ENCODE results near the gene LSR. TPM values are rescaled to one million over a fixed set of nuclear protein-coding genes. Genes with fewer than 3 reads are reported as not detected.

The LSR gene
- total and polyA plus RNA-seq, 2 experiments from 2014 or later: 116 to 212 TPM

GRCh38 chr19:35211545-35212230 is 37.1 kb upstream of the LSR start:
- no peak for ATAC-seq
- no peak overlapping the region for H3K27ac Mint-ChIP-seq

GRCh38 chr19:35212241-35212640 is 36.6 kb upstream of the LSR start:
- H2AFZ ChIP-seq: peak overlapping the region; percentile 34; the same call in 1 of the 2 replicates
- H3K27me3 ChIP-seq (ENCODE audit: insufficient read depth): no peaks in the 10 kb centered on the region
- no peak for TF ChIP-seq EZH2 (IDR thresholded peaks at IDR 0.05; ENCODE audit: low read depth, unreplicated experiment)
- TF ChIP-seq ETS1 (IDR thresholded peaks at IDR 0.05): no peak
- 0 out of 4 replicates have a peak, but pooled peaks of 1 of the 2 experiments have one; percentile 7 for TF ChIP-seq CTCF (conservative IDR thresholded peaks at IDR 0.05; ENCODE audit: low read depth in 2 of 2)
- no peak for TF ChIP-seq REST (IDR thresholded peaks at IDR 0.05; ENCODE audit: unreplicated experiment)
- no peaks in the 10 kb centered on the region for H3K36me3 ChIP-seq (ENCODE audit: insufficient read depth)
- H3K4me3 Mint-ChIP-seq: no peak overlapping the region; the same call in 2 of the 3 replicates
- no peaks in the 10 kb centered on the region for H3K4me1 ChIP-seq (ENCODE audit: insufficient read depth)
- no peak for ATAC-seq
- no peak overlapping the region for H3K4me2 ChIP-seq
- peaks cover 3% of the 10 kb centered on the region; the same call in 1 of the 3 replicates for H3K4me1 Mint-ChIP-seq
- no peaks in the 10 kb centered on the region for H3K36me3 Mint-ChIP-seq (ENCODE audit: low read depth)
- peaks cover 6% of the 10 kb centered on the region; the same call in 2 of the 3 replicates for H3K9me3 Mint-ChIP-seq
- H3F3A ChIP-seq (replicated peaks; ENCODE audit: low read depth): peaks cover 6% of the 10 kb centered on the region; the same call in 1 of the 2 replicates
- no peaks in the 10 kb centered on the region for H4K20me1 ChIP-seq (replicated peaks; ENCODE audit: insufficient read depth)
- no peak overlapping the region for H3K27ac ChIP-seq (ENCODE audit: low read depth)
- H3K27me3 Mint-ChIP-seq (ENCODE audit: insufficient read depth, low read depth, poor library complexity): peaks cover 10% of the 10 kb centered on the region
- H3K79me2 ChIP-seq (replicated peaks; ENCODE audit: insufficient read depth): no peaks in the 10 kb centered on the region
- no peak overlapping the region for H3K4me3 ChIP-seq
- H3K9me2 ChIP-seq (ENCODE audit: insufficient read depth): 0 out of 2 replicates have a peak, but pooled peaks cover 3% of the 10 kb centered on the region
- H3K27ac Mint-ChIP-seq: no peak overlapping the region
- no peak for DNase-seq (ENCODE audit: low spot score)

More at GRCh38 chr19:35211545-35212230, 37.1 kb upstream of the LSR start:
- no peaks in the 10 kb centered on the region for H3K36me3 Mint-ChIP-seq (ENCODE audit: low read depth)
- peaks cover 10% of the 10 kb centered on the region for H3K27me3 Mint-ChIP-seq (ENCODE audit: insufficient read depth, low read depth, poor library complexity)
- Histone ChIP-seq H3K27ac (ENCODE audit: low read depth) (no peak overlapping the region), H3K36me3 (ENCODE audit: insufficient read depth) (no peaks in the 10 kb centered on the region), H4K20me1 (replicated peaks; ENCODE audit: insufficient read depth) (no peaks in the 10 kb centered on the region), H3K9me2 (ENCODE audit: insufficient read depth) (0 out of 2 replicates have a peak, but pooled peaks cover 3% of the 10 kb centered on the region), H3K4me1 (ENCODE audit: insufficient read depth) (no peaks in the 10 kb centered on the region), H3K79me2 (replicated peaks; ENCODE audit: insufficient read depth) (no peaks in the 10 kb centered on the region), H3K4me3 (no peak overlapping the region), H3K4me2 (no peak overlapping the region), H3F3A (replicated peaks; ENCODE audit: low read depth) (peaks cover 6% of the 10 kb centered on the region; the same call in 1 of the 2 replicates), H3K27me3 (ENCODE audit: insufficient read depth) (no peaks in the 10 kb centered on the region), H2AFZ (peak overlapping the region; percentile 34; the same call in 1 of the 2 replicates)
- no peak for TF ChIP-seq JUNB (IDR thresholded peaks at IDR 0.05; ENCODE audit: unreplicated experiment)
- TF ChIP-seq CTCF (conservative IDR thresholded peaks at IDR 0.05; ENCODE audit: low read depth in 2 of 2): peak in 1 of 2 experiments; percentile 28; a peak in 2 of 4 replicates
- H3K4me1 Mint-ChIP-seq: peaks cover 3% of the 10 kb centered on the region; the same call in 1 of the 3 replicates
- no peak overlapping the region; the same call in 2 of the 3 replicates for H3K4me3 Mint-ChIP-seq
- H3K9me3 Mint-ChIP-seq: peaks cover 2% of the 10 kb centered on the region; the same call in 2 of the 3 replicates
- DNase-seq (ENCODE audit: low spot score): no peak
